ENCODE data around the gene ALKBH5.
"Not testable (repeated sequence)": the region's sequence is repeated elsewhere in the genome, so short reads cannot be mapped to it uniquely, and the experiment has no call there.

ALKBH5 gene

GRCh38 chr17:18201108-18201507, 17.5 kb downstream of the ALKBH5 start:
- no peak overlapping the region for H3K4me3 ChIP-seq
- peaks cover 60% of the 10 kb centered on the region for H3K36me3 ChIP-seq (replicated peaks)
- no peak for DNase-seq (ENCODE audit: low spot score in 2 of 2)
- no peaks in the 10 kb centered on the region for H3K4me1 ChIP-seq
- no peaks in the 10 kb centered on the region for H3K9me3 ChIP-seq
- in situ Hi-C loops (cut with MboI; ENCODE audit: low sequenced_read_pairs) = no loop called here
- H3K27me3 ChIP-seq (ENCODE audit: low read depth) = no peaks in the 10 kb centered on the region

- no peak for DNase-seq (ENCODE audit: low spot score in 2 of 2)
- no peaks in the 10 kb centered on the region for H3K9me3 ChIP-seq
- peaks cover 59% of the 10 kb centered on the region for H3K36me3 ChIP-seq (replicated peaks)
- no peaks in the 10 kb centered on the region for H3K4me1 ChIP-seq
- in situ Hi-C loops (cut with MboI; ENCODE audit: low sequenced_read_pairs) = no loop called here
- no peaks in the 10 kb centered on the region for H3K27me3 ChIP-seq (ENCODE audit: low read depth)
- H3K4me3 ChIP-seq = no peak overlapping the region
Observed at GRCh38 chr17:18203308-18203707, 19.7 kb downstream of the ALKBH5 start.

DNA sequence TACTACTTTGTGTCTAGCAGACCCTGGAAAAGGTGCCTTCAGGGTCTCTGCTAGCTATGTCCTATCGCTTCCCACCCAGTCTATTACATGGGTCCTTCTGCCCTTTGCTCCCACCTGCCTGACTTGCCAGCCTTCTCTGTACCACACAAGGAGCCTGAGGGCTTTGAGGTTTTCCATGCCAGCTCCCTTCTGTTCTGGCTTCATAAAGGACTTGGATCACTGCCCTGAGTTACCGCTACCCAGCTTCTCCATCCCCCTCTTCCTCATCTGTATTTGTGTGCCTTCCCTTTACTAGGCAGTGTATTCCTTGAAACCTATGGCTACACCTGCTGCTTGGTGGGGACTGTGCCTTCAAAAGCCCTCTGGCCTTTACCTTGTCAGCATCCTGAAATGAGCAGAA, 22.2 kb downstream of the ALKBH5 start:
- Histone ChIP-seq H3K36me3 (replicated peaks) (peaks cover 69% of the 10 kb centered on the region), H3K9me3 (no peaks in the 10 kb centered on the region), H3K4me3 (no peak overlapping the region), H3K27me3 (ENCODE audit: low read depth) (no peaks in the 10 kb centered on the region), H3K4me1 (no peaks in the 10 kb centered on the region)
- in situ Hi-C loops (cut with MboI; ENCODE audit: low sequenced_read_pairs) = no loop called here
- DNase-seq (ENCODE audit: low spot score in 2 of 2) = no peak

DNA sequence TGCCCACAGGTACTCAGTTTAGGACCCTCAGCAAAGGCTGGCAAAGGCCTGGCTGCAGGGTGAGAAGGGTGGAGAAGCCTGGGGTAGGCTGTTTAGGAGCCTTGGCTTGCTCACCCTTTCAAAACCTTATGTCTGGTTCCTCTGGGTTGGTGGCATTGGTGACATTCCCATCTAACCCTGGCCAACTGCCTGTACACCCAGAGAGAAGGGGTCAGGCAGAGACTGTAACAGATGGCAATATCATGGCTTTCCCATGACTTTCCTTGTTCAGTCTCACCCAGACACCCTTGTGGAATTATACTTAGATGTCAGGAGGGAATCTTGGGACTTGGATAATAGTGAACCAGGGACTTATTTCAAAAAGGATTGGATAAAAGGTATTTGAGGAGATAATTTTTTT, 23.3 kb downstream of the ALKBH5 start:
- Histone ChIP-seq H3K4me3 (no peak overlapping the region), H3K36me3 (replicated peaks) (peaks cover 68% of the 10 kb centered on the region), H3K27me3 (ENCODE audit: low read depth) (no peaks in the 10 kb centered on the region), H3K9me3 (no peaks in the 10 kb centered on the region), H3K4me1 (no peaks in the 10 kb centered on the region)
- in situ Hi-C loops (cut with MboI; ENCODE audit: low sequenced_read_pairs) = no loop called here
- no peak for DNase-seq (ENCODE audit: low spot score in 2 of 2)

- no peak for DNase-seq (ENCODE audit: low spot score in 2 of 2)
- H3K4me3 ChIP-seq = no peak overlapping the region
- peaks cover 67% of the 10 kb centered on the region for H3K36me3 ChIP-seq (replicated peaks)
- H3K9me3 ChIP-seq = no peaks in the 10 kb centered on the region
- no peaks in the 10 kb centered on the region for H3K4me1 ChIP-seq
- in situ Hi-C loops (cut with MboI; ENCODE audit: low sequenced_read_pairs) = no loop called here
- H3K27me3 ChIP-seq (ENCODE audit: low read depth) = no peaks in the 10 kb centered on the region
Observed at GRCh38 chr17:18208092-18208491, 24.5 kb downstream of the ALKBH5 start.

DNA sequence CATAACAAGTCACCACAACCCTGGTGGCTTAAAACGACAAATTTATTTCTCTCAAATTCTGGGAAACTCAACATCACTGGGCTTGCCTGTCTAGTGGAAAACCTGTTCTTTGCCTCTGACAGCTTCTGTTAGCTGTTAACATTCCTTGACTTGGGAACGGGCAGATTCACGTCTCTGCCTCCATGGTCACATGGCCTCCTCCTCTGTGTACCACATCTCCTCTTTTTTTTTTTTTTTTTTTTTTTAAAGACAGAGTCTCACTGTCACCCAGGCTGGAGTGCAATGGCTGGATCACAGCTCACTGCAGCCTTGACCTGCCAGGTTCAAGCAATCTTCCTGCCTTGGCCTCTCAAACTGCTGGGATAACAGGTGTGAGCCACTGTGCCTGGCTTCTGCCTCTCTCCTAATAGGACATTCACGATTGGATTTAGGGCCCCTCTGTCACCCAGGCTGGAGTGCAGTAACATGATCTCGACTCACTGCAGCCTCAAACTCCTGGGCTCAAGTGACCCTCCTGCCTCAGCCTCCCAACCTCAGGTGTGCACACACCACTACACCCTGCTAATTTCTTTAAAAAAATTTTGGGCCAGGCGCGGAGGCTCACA, 30.1 kb downstream of the ALKBH5 start:
- in situ Hi-C loops (cut with MboI; ENCODE audit: low sequenced_read_pairs) = no loop called here
- no peak for DNase-seq (ENCODE audit: low spot score in 2 of 2)
- Histone ChIP-seq H3K4me3 (no peak overlapping the region), H3K4me1 (no peaks in the 10 kb centered on the region), H3K36me3 (replicated peaks) (peaks cover 22% of the 10 kb centered on the region), H3K27me3 (ENCODE audit: low read depth) (no peaks in the 10 kb centered on the region), H3K9me3 (no peaks in the 10 kb centered on the region)

DNA sequence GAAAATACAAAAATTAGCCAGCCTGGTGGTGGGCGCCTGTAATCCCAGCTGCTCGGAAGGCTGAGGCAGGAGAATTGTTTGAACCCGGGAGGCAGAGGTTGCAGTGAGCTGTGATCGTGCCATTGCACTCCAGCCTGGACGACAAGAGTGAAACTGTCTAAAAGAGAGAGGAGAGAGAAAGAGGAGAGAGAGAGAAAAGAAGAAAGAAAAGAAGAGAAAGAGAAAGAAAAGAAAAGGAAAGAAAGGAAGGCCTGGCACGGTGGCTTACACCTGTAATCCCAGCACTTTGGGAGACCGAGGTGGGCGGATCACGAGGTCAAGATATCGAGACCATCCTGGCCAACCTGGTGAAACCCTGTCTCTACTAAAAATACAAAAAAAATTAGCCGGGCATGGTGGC, 33.3 kb downstream of the ALKBH5 start:
- H3K4me3 ChIP-seq; H3K4me1 ChIP-seq; DNase-seq (ENCODE audit: low spot score in 2 of 2); H3K9me3 ChIP-seq; H3K36me3 ChIP-seq (replicated peaks); in situ Hi-C loops (cut with MboI; ENCODE audit: low sequenced_read_pairs); H3K27me3 ChIP-seq (ENCODE audit: low read depth): not testable (repeated sequence)

GRCh38 chr17:18217412-18218015, 33.9 kb downstream of the ALKBH5 start:
- no peaks in the 10 kb centered on the region for H3K9me3 ChIP-seq
- no peak overlapping the region for H3K4me3 ChIP-seq
- DNase-seq (ENCODE audit: low spot score in 2 of 2) = peak; percentile 73 to 87
- H3K36me3 ChIP-seq (replicated peaks) = no peaks in the 10 kb centered on the region
- H3K4me1 ChIP-seq = no peaks in the 10 kb centered on the region
- in situ Hi-C loops (cut with MboI; ENCODE audit: low sequenced_read_pairs) = no loop called here
- H3K27me3 ChIP-seq (ENCODE audit: low read depth) = no peaks in the 10 kb centered on the region

DNA sequence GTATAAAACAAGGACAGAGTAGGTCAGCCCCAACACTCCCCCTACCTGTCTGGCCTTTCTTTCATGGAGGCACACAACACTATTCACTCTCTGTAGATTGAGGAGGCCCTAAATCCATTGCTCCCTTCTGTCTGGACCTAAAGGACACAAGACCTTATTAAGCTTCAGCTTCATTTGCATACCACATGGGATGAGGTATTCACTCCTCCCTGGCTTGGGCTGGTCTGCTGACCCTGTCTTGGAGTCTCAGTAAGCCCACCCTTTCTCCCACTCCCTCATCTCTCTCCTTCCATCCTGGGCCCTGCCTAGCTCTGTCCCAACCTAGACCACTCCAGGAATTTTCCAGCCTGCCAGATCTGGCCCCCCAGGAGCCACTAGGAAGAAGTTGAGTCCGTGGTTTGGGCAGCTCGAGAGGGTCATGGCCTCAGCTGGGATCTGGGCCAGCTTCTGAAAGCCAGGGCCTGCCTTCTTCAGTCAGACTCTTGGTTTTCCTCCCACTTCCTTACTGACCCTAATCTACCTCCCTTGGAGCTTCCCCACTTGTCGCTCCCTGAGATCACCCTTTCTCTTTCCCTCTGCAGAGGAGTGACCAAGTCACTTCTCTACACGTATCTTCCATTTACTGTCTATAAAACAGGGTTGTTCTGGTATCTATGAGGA, 35.3 kb downstream of the ALKBH5 start:
- in situ Hi-C loops (cut with MboI; ENCODE audit: low sequenced_read_pairs) = no loop called here
- Histone ChIP-seq H3K4me3 (no peak overlapping the region), H3K9me3 (no peaks in the 10 kb centered on the region), H3K27me3 (ENCODE audit: low read depth) (no peaks in the 10 kb centered on the region), H3K36me3 (replicated peaks) (no peaks in the 10 kb centered on the region), H3K4me1 (no peaks in the 10 kb centered on the region)
- no peak for DNase-seq (ENCODE audit: low spot score in 2 of 2)

GRCh38 chr17:18224053-18224386, 40.4 kb downstream of the ALKBH5 start:
- H3K4me1 ChIP-seq = peaks cover 13% of the 10 kb centered on the region
- in situ Hi-C loops (cut with MboI; ENCODE audit: low sequenced_read_pairs) = no loop called here
- H3K9me3 ChIP-seq = no peaks in the 10 kb centered on the region
- H3K27me3 ChIP-seq (ENCODE audit: low read depth) = no peaks in the 10 kb centered on the region
- no peak for DNase-seq (ENCODE audit: low spot score in 2 of 2)
- no peaks in the 10 kb centered on the region for H3K36me3 ChIP-seq (replicated peaks)
- no peak overlapping the region for H3K4me3 ChIP-seq

DNA sequence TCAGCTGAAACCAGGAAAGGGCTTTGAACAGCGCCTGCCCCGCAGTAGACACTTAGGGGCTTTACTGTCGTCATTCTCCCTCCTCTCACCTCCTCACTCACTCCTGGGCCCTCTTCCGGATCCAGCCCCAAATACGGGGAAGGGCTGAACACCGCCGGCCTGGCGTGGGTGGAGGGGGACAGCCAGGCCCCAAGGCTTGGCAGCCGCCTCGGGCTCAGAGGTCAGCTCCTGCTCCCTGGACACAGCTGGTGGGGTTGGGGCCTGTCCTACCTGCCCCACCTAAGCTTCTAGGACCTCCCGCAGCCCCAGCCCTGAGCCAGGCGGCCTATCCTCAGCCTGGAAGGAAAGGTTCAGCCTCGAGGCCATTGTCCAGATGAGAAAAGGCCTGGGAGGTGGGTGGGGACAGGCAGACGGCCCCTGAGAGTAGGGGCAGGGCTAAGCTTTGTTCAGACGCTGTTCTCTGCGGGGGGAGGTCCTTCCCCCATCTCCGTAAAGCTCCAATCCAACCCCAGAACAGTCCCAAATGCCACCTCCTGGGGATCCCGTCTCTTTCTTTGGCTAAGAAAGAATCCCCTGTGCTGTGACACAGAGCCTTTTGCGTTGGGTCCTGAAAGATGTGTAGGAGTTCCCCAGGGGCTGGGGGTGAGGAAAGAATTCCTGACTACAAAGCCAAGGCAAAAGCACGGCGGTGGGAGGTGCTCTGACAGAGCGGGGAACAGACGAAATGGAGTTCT, 40.9 kb downstream of the ALKBH5 start:
- peak; percentile 87 to 90 for DNase-seq (ENCODE audit: low spot score in 2 of 2)
- H3K4me1 ChIP-seq = peaks cover 13% of the 10 kb centered on the region
- H3K27me3 ChIP-seq (ENCODE audit: low read depth) = no peaks in the 10 kb centered on the region
- no peaks in the 10 kb centered on the region for H3K36me3 ChIP-seq (replicated peaks)
- in situ Hi-C loops (cut with MboI; ENCODE audit: low sequenced_read_pairs) = no loop called here
- H3K4me3 ChIP-seq = peak overlapping the region; percentile 27
- H3K9me3 ChIP-seq = no peaks in the 10 kb centered on the region

DNA sequence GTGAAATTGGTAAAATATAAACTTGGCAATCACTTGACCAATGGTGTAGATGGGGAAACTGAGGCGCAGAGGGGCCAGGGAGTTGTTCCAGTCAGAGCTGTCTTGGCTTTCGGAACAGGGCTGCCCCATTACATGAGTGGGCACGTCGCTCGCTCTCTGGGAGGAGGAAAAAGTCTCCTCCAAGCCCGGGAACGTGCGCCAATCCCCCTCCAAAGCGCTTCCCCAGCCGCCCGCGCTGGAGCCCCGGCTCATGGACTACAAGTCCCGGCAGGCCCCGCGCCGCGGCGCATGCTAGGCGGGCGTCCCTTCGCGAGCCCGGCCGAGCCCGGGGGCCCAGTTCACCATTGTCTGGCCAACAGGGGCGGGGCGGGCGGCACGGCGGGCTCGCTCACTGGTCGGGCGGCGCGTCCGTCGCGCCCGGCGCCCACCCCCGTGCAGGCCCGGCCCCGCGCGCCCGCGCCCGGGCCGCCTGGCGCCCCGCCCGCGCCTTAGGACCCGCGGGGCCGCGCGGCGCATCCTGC, 41.6 kb downstream of the ALKBH5 start, which contains the start of gene LLGL1:
Gene LLGL1, plus strand, starts transcription at position 515 of the 521 bp plus-strand sequence. CDS start 48 bp downstream, outside the sequence.
- DNase-seq (ENCODE audit: low spot score in 2 of 2) = peak; percentile 91 to 97
- Histone ChIP-seq H3K4me1 (peaks cover 13% of the 10 kb centered on the region), H3K4me3 (peak within 1 kb of the TSS; percentile 76), H3K27me3 (ENCODE audit: low read depth) (no peaks in the 10 kb centered on the region), H3K9me3 (no peaks in the 10 kb centered on the region), H3K36me3 (replicated peaks) (no peaks in the 10 kb centered on the region)
- in situ Hi-C loops (cut with MboI; ENCODE audit: low sequenced_read_pairs) = no loop called here

DNA sequence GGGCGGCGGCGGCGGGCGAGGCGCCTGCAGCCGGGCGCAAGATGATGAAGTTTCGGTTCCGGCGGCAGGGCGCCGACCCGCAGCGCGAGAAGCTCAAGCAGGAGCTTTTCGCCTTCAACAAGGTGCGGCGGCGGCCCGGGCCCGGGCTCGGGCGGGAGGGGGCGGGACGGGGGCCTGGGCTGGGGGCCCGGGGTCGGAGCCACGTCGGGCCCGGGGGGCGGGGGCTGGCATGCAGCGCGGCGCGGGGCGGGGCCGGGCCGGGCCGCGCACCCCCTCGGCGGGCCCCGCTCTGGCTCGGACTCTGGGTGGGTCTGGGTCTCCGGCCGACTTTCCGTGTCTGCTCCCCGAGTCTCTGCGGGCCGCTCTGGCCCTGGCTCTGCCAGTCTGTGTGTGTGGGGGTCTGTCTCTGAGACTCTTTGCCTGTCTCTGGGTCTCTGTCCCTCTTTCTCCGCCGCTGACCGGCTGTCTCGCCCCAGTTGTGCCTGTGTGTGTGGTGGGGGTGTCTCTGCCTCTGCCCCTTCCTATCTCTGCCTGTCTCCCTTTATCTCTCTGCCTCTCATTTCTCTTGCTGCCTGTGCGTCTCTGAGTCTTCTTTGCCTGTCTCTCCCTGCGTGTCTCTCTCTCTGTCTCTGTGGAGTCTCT, 42.1 kb downstream of the ALKBH5 start:
- peak in 1 of 2 experiments; percentile 25 for DNase-seq (ENCODE audit: low spot score in 2 of 2)
- Histone ChIP-seq H3K36me3 (replicated peaks) (no peaks in the 10 kb centered on the region), H3K4me3 (peak overlapping the region; percentile 76)

More for the DNA sequence above, 42.1 kb downstream of the ALKBH5 start:
- in situ Hi-C loops (cut with MboI; ENCODE audit: low sequenced_read_pairs) = no loop called here
- H3K27me3 ChIP-seq (ENCODE audit: low read depth) = no peaks in the 10 kb centered on the region
- H3K9me3 ChIP-seq = no peaks in the 10 kb centered on the region
- peaks cover 13% of the 10 kb centered on the region for H3K4me1 ChIP-seq
